Stimulated activated CD8-positive, alpha-beta memory T cell treated with anti-CD3 and anti-CD28 coated beads, Interleukin-4, amount 100 ng/mL, for 1 hour (primary cell): Measurements from ENCODE around the gene JMJD1C.

ENCODE experiments used
- DNase-seq, 2 donors: peaks; one replicate each; pipeline ENCODE4 v3.0.0-alpha.2; 2020; ENCODE audit warnings: low read depth in 2 of 2, low spot score in 1 of 2

The JMJD1C gene

DNA sequence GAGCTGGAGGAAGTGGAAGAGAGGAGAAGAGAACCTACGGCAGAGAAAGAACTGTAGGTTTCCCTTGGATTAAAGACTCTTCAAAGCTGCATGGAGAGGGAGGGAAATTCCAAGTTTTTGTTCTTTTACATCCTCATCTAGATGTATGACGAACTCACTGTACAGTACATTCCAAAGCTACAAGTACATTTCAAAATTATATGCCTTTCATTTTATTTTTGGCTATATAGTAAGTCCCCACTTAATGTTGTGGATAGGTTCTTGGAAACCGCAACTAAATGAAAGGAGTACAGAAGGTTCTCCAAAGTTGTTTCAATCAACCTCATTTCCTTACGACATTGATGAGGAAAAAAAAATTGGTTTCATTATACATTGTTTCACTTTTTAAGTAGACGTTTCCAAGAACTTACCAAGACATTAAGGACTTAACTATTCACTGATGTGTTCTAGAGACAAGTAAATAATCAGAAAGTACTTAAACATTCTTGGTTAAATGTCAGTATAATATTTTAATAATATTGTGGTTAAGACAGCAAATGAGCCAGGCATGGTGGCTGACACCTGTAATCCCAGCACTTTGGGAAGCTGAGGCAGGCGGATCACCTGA lies 16.1 kb upstream of the JMJD1C start:
- no peak for DNase-seq

DNA sequence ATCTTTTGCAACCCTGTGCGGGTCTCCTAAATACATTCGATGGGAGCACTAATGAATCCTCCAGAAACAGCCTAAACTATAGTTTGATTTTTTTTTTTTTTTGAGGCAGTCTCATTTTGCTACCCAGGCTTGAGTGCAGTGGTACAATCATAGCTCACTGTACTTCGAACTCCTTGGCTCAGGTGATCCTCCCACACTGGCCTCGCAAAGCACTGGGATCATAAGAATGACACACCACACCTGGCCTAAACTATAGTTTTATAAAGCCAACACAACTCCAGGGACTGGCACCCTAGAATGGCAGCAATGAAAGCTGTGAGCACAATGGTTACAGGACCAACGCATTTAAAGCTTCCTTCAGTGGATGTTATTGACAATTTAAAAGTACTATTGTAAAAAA lies 14.5 kb upstream of the JMJD1C start:
- no peak for DNase-seq

DNA sequence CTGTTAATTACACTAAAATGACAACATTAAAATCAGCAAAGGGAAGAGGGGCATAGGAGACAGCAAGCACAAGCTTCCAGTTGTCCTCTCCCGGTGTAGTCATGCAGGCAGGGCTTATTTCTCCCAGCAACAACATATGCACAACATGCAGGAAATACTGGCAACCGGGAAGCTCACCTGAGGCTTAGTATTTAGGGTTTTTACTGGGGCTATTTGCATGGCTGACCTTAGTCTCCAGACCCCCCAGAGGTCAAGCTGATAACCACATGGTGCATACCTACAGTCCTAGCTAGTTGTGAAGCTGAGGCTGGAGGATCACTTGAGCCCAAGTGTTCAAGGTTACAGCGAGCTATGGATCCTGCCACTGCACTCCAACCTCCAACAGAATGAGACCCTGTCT lies 12.8 kb upstream of the JMJD1C start:
- DNase-seq: no peak

DNA sequence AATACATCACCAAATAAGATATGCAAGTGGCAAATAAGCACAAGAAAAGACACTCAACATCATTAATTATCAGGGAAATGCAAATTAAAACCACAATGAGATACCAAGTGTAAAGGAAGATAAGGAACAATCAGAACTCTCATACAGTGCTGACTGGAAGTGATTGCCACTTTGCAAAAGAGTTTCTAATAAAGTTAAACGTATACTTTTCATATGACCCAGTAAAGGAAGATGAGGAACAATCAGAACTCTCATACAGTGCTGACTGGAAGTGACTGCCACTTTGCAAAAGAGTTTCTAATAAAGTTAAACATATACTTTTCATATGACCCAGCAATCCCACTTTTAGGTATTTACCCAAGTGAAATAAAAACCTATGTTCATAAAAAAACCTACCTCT lies 12.2 kb upstream of the JMJD1C start:
- no peak for DNase-seq

DNA sequence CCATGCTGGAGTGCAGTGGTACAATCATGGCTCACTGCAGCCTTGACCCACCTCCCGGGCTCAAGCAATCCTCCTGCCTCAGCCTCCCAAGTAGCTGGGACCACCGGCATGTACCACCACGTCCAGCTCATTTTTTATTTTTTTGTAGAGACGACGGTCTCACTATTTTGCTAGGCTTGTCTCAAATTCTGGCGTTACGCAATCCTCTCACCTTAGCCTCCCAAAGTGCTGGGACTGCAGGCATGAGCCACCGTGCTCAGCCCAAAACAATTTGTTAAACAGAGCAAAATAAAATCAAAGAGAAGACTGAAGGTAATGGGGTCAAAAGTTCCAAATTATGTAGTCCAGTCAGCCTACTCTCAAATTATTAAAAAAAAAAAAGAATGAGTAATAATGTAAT lies 8.7 kb upstream of the JMJD1C start:
- DNase-seq: no peak

DNA sequence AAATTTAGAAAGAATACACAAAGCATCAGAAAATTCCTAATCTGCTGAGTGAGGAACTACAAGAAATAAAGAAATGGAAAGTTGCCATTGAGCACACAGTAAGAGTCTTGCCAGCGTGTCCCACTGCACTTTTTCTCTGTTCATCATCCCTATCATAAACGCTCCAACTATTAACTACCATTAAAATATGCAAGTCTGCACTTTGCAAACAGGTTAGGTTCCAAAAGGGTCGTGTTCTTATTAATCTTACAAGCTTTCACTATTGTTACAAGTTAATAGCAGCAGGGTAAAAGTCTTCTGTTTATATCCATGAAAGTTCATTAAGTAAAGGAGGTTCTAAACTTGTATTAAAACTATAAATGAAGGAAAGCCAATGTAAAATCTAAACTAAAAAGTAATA lies 5.2 kb upstream of the JMJD1C start:
- no peak for DNase-seq

DNA sequence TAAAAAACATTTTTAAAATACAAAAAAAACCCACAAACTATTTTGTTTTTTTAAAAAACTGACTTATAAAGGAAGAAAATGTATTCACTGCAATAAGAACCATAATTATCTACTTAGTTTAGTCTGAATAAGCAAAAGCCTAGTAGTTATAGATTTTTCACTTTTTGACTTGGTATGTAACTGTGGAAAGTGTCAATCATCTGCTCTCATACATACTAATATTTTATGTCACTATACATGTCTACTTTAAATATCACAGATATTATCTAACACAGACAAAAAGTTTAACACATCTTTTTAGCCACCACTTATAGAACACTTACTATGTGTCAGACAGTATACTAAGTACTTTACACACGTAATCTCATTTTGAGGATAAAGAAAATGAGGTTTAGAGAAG lies 3.2 kb upstream of the JMJD1C start:
- no peak for DNase-seq

DNA sequence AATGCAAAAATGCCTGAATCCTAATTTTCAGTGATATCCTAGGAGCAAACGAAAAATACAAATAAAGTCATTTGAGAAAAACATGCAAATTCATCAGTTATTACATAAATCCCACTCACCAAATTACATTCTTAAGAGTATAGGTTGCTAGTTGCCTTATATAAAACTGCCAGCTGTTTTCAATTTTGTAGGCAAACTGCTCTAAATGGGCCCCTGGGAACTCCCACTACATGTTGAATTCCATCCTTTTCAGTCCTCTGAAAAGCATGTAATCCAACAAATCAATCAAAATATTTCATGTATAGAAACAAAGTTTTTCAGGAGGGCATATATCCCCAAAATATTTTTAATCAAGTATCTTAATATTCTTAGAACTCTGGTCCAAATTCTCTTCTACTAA lies 2.1 kb upstream of the JMJD1C start:
- DNase-seq: no peak

DNA sequence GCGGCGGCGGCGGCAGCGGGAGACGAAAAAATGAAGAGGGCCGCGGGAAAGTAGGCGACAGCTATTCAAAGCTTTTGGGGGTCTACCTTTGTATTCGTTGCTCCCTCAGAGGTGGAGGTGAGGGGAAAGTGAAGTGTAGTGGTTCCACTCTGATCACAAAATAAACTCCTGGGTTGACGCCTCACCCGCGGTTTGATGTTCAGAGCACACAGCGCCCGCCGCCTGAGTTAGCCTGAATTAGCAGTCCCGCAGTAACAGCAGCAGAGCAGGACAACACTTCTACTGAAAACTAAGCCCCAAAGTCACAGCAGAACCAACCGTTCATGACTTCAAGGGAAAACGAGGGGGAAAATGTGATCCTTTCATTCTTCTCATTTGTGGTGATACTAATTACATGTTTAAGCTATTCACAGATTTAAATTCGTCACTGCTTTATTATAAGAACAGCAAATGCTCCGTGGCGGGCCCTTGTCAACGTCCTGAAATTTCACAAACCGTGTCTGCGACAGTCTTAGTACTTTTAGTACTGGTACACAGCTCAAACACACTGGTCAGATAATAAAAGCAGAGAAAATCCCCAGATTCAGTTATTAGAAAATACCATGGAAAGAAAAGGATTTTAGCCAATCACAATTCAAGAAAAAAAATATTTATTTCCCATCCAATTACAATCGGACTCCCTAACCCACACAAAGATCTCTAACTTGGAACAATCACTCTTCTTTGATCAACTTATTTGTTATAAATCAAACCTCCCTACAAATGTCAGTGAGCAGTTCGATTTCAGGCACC lies 563 bp upstream of the JMJD1C start:
- DNase-seq: peak; percentile 2 to 11

DNA sequence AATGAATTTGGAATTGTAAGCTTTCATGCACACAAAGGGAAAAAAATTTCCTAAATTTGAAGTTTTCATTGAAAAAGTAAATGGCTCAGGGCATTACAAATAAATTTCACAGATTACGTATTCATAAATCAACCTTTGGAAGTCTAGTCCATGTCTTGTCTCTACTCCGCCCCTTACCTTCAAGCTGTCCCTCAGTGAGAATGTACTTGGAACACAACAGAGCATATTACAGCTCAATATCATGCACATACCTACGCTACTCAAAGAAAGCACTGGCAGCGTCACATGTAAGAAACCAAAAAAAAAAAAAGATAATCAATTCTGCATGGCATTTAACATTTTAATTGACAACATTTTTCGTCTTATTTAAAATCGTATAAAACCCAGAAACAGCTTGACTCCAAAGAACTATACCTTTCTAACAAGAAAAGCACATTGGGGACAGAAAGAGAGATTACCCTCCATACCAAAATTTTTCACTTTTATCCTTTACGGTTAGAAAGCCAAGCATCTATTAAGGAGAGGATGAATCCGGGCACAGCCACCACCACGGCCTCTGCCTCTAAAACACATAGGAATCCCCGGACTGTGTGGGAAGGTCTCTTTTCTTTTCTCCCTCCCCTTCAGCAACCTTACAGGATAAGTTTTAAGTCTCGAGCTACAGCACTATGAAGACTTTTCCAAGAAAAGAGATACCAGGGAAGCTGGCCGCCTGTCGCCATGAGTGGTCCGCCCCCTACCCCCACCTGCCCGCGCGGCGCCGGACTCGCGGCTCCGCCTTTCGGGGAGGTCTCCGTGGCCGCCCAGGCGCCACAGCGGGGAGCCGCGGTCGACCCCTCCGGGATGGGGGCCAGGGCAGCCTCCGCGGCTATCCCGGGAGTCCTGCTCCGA lies 1.1 kb downstream of the JMJD1C start:
- no peak for DNase-seq

DNA sequence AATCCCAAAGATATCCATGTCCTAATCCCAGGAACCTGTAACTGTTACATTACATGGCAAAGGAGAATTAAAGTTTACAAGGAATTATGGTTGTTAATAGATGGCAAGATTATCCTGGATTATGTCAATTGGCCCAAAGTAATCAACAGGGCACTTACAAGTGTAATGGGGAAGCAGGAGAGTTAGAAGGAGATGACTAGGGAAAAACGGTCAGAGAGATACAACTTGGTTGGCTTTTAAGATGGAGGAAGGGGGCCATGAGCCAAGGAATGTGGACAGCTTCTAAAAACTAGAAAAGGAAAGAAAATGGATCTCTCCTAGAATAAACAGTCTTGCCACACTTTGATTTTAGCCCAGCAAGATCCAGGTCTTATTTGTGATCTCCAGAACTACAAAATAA lies 3.3 kb downstream of the JMJD1C start:
- no peak for DNase-seq

DNA sequence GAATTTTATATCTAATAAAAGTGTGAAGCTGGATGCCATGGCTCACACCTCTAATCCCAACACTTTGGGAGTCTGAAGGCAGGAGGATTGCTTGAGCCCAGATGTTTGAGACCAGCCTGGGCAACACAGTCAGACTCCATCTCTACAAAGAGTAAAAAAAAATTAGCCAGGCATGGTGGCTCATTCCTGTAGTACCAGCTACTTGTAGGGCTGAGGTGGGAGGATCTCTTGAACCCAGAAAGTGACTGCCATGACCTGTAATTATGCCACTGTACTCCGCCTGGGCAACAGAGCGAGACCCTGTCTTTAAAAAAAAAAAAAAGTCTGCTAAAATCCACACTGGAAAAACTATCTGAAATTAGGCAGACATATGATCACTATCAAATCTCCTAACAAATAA lies 7.6 kb downstream of the JMJD1C start:
- no peak for DNase-seq

DNA sequence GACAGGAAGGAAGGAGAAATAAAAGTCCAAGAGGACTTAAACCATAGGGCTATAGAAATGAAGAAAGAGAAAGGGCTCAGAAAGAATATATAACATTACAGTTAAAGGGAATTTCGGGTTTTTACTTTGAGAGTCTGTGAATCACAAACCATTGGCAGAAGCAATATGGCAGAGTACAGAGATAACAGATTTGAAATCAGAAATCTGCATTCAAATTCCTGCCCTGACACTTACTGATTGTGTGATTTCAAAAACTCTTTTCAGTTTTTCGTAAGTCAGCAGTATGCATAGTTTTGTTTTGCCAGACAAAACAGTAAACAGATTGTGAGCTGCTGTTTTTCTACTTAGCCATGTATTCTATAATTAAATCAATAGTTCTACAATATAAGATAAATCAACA lies 8.2 kb downstream of the JMJD1C start:
- DNase-seq: no peak

DNA sequence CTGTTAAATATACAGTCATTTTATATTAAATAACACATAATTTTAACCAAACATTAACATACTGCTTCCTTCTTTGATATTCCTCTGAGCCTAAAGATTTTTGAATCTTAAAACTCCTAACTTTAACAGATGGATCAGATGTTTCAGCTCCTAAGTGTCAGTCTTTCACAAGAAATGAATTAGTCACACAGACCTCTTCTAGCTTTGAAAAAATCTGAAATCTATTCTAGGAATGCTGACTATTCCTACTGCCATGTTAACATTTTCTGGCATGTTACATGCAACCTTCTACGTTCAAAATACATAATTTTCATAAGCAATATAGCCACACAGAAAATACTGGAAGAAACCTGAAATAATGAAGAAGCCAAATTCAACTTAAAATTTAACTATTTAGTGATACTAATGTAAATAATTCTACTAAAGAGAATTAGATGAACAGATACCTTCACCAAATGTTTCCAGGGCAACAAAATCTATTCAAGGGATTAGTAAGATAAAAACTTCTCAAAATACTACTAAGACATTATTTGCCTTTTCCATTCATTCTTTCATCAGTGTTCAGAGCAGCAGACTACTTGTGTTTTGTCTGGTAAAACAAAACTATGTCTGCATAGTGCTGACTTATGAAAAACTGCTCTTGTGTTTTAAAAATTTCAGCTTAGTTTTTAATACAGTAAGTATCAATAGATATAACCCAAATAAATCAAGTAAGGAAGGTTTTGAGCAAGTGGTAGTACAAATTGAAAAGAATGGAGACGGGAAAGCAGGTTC lies 9.2 kb downstream of the JMJD1C start:
- DNase-seq: no peak

DNA sequence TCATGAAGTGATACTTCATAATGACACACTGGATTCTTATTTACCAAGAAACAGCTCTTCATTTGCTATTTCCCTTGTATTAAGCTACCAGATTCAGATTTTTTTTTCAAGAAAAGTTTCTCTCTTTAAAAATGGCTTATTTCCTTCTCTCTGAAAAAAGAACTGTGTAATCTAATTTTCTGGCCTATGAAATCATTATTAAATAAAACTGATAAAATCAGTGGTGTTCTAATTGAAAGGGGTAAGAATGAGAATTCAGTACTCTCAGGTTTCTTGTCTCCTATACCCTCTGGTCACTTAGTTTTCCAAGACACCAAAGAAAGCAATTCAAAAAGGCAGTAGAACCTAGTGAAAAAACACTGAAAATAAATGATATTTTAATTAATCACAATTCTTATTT lies 10.3 kb downstream of the JMJD1C start:
- DNase-seq: no peak

DNA sequence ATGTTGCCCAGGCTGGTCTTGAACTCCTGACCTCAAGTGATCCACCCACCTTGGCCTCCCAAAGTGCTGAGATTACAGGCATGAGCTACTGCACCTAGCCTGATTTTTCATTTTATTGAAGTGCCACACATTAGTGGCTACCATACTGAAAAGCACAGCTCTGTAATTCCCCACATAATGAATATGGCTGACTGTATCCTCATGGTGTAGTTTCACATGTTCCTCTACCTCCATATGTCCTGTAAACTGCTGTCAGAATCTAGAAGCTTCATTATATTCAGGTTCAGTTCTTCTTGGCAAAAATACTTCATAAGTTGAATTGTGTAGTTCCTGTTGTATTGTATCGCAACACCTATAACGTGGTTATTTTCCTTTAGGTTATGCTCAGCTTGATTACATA lies 11.1 kb downstream of the JMJD1C start:
- no peak for DNase-seq

DNA sequence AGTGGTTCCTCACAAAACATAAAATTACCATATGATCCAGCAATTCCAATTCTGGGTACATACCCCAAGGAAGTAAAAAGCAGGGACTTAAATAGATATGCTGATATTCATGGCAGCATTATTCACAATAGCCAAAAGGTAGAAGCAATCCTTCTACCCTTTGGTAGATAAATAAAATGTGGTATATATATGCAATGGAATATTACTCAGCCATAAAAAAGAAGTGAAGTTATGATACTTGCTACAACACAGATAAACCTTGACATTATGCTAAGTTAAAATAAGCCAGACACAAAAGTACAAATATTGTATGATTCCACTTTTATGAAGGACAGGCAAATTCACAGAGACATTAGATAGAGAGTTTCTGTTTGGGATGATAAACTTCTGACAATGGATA lies 13.3 kb downstream of the JMJD1C start:
- no peak for DNase-seq

DNA sequence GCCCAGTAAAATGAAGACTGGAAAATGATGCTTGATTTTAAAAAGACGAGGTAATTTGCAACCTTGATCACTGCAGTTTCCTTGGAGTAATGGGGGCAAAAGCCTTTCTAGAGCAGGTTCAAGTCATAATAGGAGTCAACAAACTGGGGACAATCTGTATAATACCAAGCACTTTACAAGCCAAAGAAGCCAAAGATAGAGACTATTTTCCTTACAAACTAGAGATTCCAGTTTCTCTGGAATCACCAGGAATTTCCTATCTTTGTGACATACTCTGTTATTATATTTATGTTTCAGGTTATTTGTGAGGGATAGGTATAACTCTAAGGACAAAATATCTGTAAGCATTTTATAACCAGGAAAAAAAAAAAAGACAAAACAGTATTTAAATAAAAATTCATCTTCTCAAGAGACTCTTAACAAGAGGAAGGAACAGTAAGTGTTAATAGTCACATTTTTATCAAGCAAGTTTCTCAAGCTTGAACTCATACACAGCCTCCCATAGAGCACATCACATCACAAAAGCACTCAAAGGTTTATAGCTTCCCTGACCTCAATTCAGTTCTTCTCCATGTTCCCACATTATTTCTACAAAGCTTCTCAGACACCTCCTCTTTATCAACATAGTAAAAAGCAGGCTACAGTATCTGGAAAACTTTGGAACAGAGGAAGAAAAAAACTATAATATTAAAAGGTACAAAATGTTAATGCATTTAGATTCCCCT lies 18.9 kb downstream of the JMJD1C start:
- no peak for DNase-seq

DNA sequence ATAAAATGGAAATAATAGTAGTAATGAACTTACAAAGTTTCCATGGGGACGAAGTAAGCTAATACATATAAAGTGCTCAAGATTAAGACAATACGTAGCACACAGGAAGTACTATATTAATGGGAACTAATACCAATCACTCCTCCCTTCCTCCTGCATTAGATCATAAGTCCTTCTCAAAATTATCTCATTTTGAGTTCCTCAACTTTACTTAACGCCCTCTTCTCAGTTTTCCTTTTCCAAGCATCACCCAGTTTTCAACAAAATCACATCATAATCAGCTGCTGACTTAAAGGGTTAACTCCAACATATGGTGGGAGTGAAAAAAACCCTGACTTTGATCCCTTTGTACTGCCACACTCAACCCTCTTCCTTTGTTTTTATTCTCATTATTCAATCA lies 24.4 kb downstream of the JMJD1C start:
- no peak for DNase-seq

DNA sequence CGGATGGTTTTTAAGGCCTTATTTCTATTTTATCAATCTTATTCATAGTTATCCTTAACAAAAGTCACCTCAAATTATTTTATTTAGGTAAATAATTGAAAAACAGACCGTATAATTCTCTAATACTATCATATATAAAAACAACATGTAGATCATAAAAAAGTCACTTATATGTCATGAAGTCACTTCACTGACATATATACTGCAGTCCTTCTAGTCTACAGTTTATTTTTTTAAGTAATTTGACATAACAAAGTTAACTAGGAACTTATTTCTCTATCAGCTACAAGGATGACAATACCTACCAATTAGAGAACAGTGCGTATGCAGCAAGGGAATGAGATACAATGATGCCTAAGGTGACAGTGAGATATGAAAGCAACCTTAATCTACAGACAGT lies 26.2 kb downstream of the JMJD1C start:
- no peak for DNase-seq
